Loucy (cell line): ENCODE results near the gene SLC35A4.
"Not testable (repeated sequence)": the region's sequence is repeated elsewhere in the genome, so short reads cannot be mapped to it uniquely, and the experiment has no call there.

Experiments
- H2AFZ ChIP-seq: fragments of 200-600 bp; sonication (generic); 2 replicates; pipeline ENCODE4 v1.6.0; 2016; ENCODE audit warnings: antibody characterized with exemption, mild to moderate bottlenecking, low read length, moderate library complexity
- H3F3A ChIP-seq: fragments of 200-600 bp; 2 replicates; pipeline ENCODE4 v1.6.0; 2016; ENCODE audit warnings: antibody characterized with exemption, low read depth, mild to moderate bottlenecking
- H3K27me3 ChIP-seq: fragments of 200-600 bp; sonication (generic); 2 replicates; pipeline ENCODE4 v1.6.1; 2014; ENCODE audit warnings: low read length, mild to moderate bottlenecking; ENCODE audit not compliant: insufficient read depth, poor library complexity, severe bottlenecking
- H3K36me3 ChIP-seq: fragments of 200-600 bp; sonication (generic); 2 replicates; pipeline ENCODE4 v1.6.1; 2016; ENCODE audit warnings: low read length; ENCODE audit not compliant: insufficient read depth
- H3K4me1 ChIP-seq: fragments of 200-600 bp; sonication (generic); 2 replicates; pipeline ENCODE4 v1.5.1; 2014; ENCODE audit warnings: low read length, mild to moderate bottlenecking; ENCODE audit not compliant: insufficient read depth, poor library complexity, severe bottlenecking
- H3K4me2 ChIP-seq: fragments of 200-600 bp; sonication (generic); 2 replicates; pipeline ENCODE4 v1.6.0; 2014; ENCODE audit warnings: antibody characterized with exemption, low read length, low read depth, mild to moderate bottlenecking; ENCODE audit not compliant: poor library complexity, severe bottlenecking
- H3K4me3 ChIP-seq: fragments of 200-600 bp; sonication (generic); 2 replicates; pipeline ENCODE4 v1.5.1; 2014; ENCODE audit warnings: low read length, mild to moderate bottlenecking, mixed read lengths; ENCODE audit not compliant: poor library complexity, severe bottlenecking
- H3K79me2 ChIP-seq: fragments of 200-600 bp; sonication (generic); 2 replicates; pipeline ENCODE4 v1.6.1; 2014; ENCODE audit warnings: low read length; ENCODE audit not compliant: insufficient read depth
- H3K9ac ChIP-seq: fragments of 200-600 bp; sonication (generic); 2 replicates; pipeline ENCODE4 v1.6.0; 2014; ENCODE audit warnings: mild to moderate bottlenecking, low read depth, low read length, moderate library complexity; ENCODE audit not compliant: poor library complexity, severe bottlenecking
- H3K9me2 ChIP-seq: fragments of 200-600 bp; sonication (generic); replicated peaks from 2 replicates; pipeline ENCODE4 v1.6.1; 2016; ENCODE audit warnings: low read depth, low read length, mixed read lengths
- H3K9me3 ChIP-seq: fragments of 200-600 bp; sonication (generic); 2 replicates; pipeline ENCODE4 v1.6.1; 2014; ENCODE audit warnings: mild to moderate bottlenecking, antibody characterized with exemption, low read length, low read depth; ENCODE audit not compliant: insufficient read depth
- H4K20me1 ChIP-seq: fragments of 200-600 bp; sonication (generic); 2 replicates; pipeline ENCODE4 v1.6.0; 2014; ENCODE audit warnings: antibody characterized with exemption, low read length, mild to moderate bottlenecking; ENCODE audit not compliant: insufficient read depth, poor library complexity, severe bottlenecking
- EZH2phosphoT487 ChIP-seq: fragments of 200-600 bp; IDR thresholded peaks from 2 replicates; pipeline ENCODE4 v1.6.1; 2018; ENCODE audit warnings: antibody characterized with exemption, mild to moderate bottlenecking, moderate library complexity, borderline replicate concordance
- TF ChIP-seq, protein P1 (sequence below): fragments of 200-600 bp; sonication (generic); conservative IDR thresholded peaks from 2 replicates; pipeline ENCODE4 v1.5.1; 2014; ENCODE audit warnings: mild to moderate bottlenecking, antibody characterized with exemption, low read length

The SLC35A4 gene

DNA sequence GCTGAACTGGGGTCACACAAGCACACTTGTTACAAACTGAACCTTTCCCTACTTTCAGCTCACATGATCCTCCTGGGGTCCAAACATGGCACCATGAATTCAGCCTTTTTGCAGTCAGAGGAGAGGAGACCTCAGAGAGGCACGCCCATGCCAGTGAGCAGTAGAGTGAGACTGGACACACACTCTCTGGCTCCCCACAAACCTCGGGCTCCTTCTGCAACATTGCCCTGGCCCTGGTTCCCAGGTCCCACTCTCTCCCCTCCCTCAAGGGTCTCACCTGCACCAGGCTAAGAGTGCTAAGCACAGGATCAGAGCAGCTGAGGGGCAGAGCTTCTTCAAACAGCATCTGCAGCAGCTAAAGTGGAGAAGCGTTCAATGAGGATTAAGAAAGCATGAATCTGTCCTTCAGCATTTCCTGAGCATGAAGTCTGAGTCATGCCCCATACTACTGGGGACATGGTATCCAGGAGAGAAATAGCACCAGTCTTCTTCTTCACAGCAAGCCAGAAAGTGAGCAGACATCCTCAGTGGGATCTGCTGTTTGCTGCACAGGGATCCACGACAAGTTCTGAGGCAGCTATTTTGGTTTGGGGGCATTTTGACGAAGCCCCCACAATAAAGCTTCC, 27.2 kb downstream of the SLC35A4 start:
- no peak for TF ChIP-seq EZH2phosphoT487
- TF ChIP-seq, protein P1, sequence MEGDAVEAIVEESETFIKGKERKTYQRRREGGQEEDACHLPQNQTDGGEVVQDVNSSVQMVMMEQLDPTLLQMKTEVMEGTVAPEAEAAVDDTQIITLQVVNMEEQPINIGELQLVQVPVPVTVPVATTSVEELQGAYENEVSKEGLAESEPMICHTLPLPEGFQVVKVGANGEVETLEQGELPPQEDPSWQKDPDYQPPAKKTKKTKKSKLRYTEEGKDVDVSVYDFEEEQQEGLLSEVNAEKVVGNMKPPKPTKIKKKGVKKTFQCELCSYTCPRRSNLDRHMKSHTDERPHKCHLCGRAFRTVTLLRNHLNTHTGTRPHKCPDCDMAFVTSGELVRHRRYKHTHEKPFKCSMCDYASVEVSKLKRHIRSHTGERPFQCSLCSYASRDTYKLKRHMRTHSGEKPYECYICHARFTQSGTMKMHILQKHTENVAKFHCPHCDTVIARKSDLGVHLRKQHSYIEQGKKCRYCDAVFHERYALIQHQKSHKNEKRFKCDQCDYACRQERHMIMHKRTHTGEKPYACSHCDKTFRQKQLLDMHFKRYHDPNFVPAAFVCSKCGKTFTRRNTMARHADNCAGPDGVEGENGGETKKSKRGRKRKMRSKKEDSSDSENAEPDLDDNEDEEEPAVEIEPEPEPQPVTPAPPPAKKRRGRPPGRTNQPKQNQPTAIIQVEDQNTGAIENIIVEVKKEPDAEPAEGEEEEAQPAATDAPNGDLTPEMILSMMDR, result no peak
- Histone ChIP-seq H3K4me3 (no peak overlapping the region), H3K27me3 (no peaks in the 10 kb centered on the region)

DNA sequence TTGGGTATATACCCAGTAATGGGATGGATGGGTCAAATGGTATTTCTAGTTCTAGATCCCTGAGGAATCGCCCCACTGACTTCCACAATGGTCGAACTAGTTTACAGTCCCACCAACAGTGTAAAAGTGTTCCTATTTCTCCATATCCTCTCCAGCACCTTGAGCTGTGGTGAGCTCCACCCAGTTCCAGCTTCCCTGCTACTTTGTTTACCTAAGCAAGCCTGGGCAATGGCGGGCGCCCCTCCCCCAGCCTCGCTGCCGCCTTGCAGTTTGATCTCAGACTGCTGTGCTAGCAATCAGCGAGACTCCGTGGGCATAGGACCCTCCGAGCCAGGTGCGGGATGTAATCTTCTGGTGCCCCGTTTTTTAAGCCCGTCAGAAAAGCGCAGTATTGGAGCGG, 28.4 kb downstream of the SLC35A4 start:
- not testable (repeated sequence) for H3K9me3 ChIP-seq, H3F3A ChIP-seq, H3K9me2 ChIP-seq, H3K79me2 ChIP-seq, H3K27me3 ChIP-seq, H3K4me3 ChIP-seq, H3K4me1 ChIP-seq, H3K9ac ChIP-seq, H3K4me2 ChIP-seq, H3K36me3 ChIP-seq, H2AFZ ChIP-seq, H4K20me1 ChIP-seq

More for the DNA sequence above, 27.2 kb downstream of the SLC35A4 start:
- Histone ChIP-seq H3K4me1 (no peaks in the 10 kb centered on the region), H3K4me2 (no peak overlapping the region), H3K36me3 (no peaks in the 10 kb centered on the region), H3K9ac (no peak overlapping the region), H3K9me2 (no peaks in the 10 kb centered on the region), H3F3A (no peaks in the 10 kb centered on the region), H2AFZ (no peak overlapping the region), H3K9me3 (no peaks in the 10 kb centered on the region), H4K20me1 (no peaks in the 10 kb centered on the region), H3K79me2 (no peaks in the 10 kb centered on the region)

GRCh38 chr5:140594169-140594568, 29.5 kb downstream of the SLC35A4 start:
- no peak overlapping the region for H3K4me2 ChIP-seq
- no peaks in the 10 kb centered on the region for H3K36me3 ChIP-seq
- H4K20me1 ChIP-seq, result no peaks in the 10 kb centered on the region
- no peaks in the 10 kb centered on the region for H3K79me2 ChIP-seq
- H3K27me3 ChIP-seq, result no peaks in the 10 kb centered on the region
- H3K9me2 ChIP-seq, result no peaks in the 10 kb centered on the region
- H3K9me3 ChIP-seq, result no peaks in the 10 kb centered on the region
- no peak overlapping the region for H2AFZ ChIP-seq
- TF ChIP-seq EZH2phosphoT487, result no peak
- TF ChIP-seq, protein P1, result no peak
- no peaks in the 10 kb centered on the region for H3F3A ChIP-seq
- no peak overlapping the region for H3K4me3 ChIP-seq
- H3K4me1 ChIP-seq, result no peaks in the 10 kb centered on the region
- H3K9ac ChIP-seq, result no peak overlapping the region

GRCh38 chr5:140595538-140596300, 31.1 kb downstream of the SLC35A4 start:
- no peaks in the 10 kb centered on the region for H3K9me2 ChIP-seq
- H4K20me1 ChIP-seq, result no peaks in the 10 kb centered on the region
- no peaks in the 10 kb centered on the region for H3F3A ChIP-seq
- H3K9ac ChIP-seq, result no peak overlapping the region
- H3K4me2 ChIP-seq, result no peak overlapping the region
- H3K27me3 ChIP-seq, result no peaks in the 10 kb centered on the region
- H2AFZ ChIP-seq, result no peak overlapping the region
- TF ChIP-seq, protein P1, result no peak
- no peak for TF ChIP-seq EZH2phosphoT487
- H3K79me2 ChIP-seq, result no peaks in the 10 kb centered on the region
- no peaks in the 10 kb centered on the region for H3K4me1 ChIP-seq
- no peaks in the 10 kb centered on the region for H3K9me3 ChIP-seq
- H3K4me3 ChIP-seq, result no peak overlapping the region
- H3K36me3 ChIP-seq, result no peaks in the 10 kb centered on the region
